H1 (cell line): Measurements from ENCODE around the gene NUP58. TPM values are rescaled to one million over a fixed set of nuclear protein-coding genes. Genes with fewer than 3 reads are reported as not detected.

Experiments used
- CTCF ChIA-PET: fragments of 300-600 bp; sonication (Branson Sonifier 250); formaldehyde crosslinking; loops from one replicate; lab custom pipeline; 2021; ENCODE audit not compliant: partially characterized antibody; lab: Charles Lee
- POLR2A ChIA-PET: fragments of 300-600 bp; sonication (Branson Sonifier 250); formaldehyde crosslinking; loops from one replicate; lab custom pipeline; 2021; ENCODE audit warnings: inconsistent platforms; ENCODE audit not compliant: partially characterized antibody; lab: Charles Lee
- DNase-seq, 2 experiments: peaks; one replicate each; pipeline versions ENCODE4 v3.0.0 to v3.0.0-alpha.2; 2010 to 2022; ENCODE audit warnings: low spot score in 2 of 2, low read depth in 1 of 2, mixed read lengths in 1 of 2
- FAIRE-seq: peaks from 2 replicates; lab custom pipeline; 2011; peaks lifted over from hg19 to GRCh38; lab: Jason Lieb, UNC
- H2AFZ ChIP-seq: 2 replicates; pipeline ENCODE4 v1.8.1; 2012; ENCODE audit warnings: low read length, inconsistent platforms
- H2AK5ac ChIP-seq: 2 replicates; pipeline ENCODE4 v1.6.1; 2013; ENCODE audit warnings: low read depth, low read length
- H2BK120ac ChIP-seq: replicated peaks from 2 replicates; pipeline ENCODE3; 2013; ENCODE audit warnings: low read depth, low read length, inconsistent platforms
- H2BK12ac ChIP-seq: 2 replicates; pipeline ENCODE4 v1.6.1; 2013; ENCODE audit warnings: low read depth, low read length
- H2BK15ac ChIP-seq: 2 replicates; pipeline ENCODE4 v1.6.1; 2013; ENCODE audit warnings: low read length
- H2BK20ac ChIP-seq: 2 replicates; pipeline ENCODE4 v1.6.1; 2013; ENCODE audit warnings: low read length
- H2BK5ac ChIP-seq: 2 replicates; pipeline ENCODE4 v1.6.1; 2013; ENCODE audit warnings: low read depth, low read length
- H3K14ac ChIP-seq: 2 replicates; pipeline ENCODE4 v1.6.1; 2013; ENCODE audit warnings: inconsistent platforms; ENCODE audit not compliant: insufficient read length
- H3K18ac ChIP-seq: 2 replicates; pipeline ENCODE4 v1.6.1; 2013; ENCODE audit warnings: low read length; ENCODE audit errors: extremely low read depth
- H3K23ac ChIP-seq: 2 replicates; pipeline ENCODE4 v1.6.1; 2013; ENCODE audit warnings: inconsistent platforms; ENCODE audit not compliant: insufficient read length
- H3K23me2 ChIP-seq: 2 replicates; pipeline ENCODE4 v1.6.1; 2013; ENCODE audit warnings: low read depth, low read length
- H3K27ac ChIP-seq: 2 replicates; pipeline ENCODE4 v1.6.1; 2011; ENCODE audit warnings: low read depth, low read length, inconsistent platforms
- H3K27me3 ChIP-seq, 4 experiments: replicated peaks in 1 of 4; 1 replicate in 1 of 4; 2 replicates in 3 of 4; pipeline versions ENCODE4 v1.6.1 to v1.8.1; 2011 to 2013; ENCODE audit warnings: low read length in 3 of 4, mild to moderate bottlenecking in 3 of 4, inconsistent platforms in 2 of 4, mixed read lengths in 2 of 4, moderate library complexity in 1 of 4; ENCODE audit not compliant: control insufficient read depth in 3 of 4, insufficient read depth in 3 of 4; ENCODE audit errors: extremely low read depth in 1 of 4
- H3K36me3 ChIP-seq, 4 experiments: 2 replicates each; pipeline versions ENCODE4 v1.6.1 to v1.8.1; 2011 to 2013; ENCODE audit warnings: mild to moderate bottlenecking in 4 of 4, low read length in 3 of 4, moderate library complexity in 2 of 4, control low read depth in 1 of 4, inconsistent platforms in 1 of 4; ENCODE audit not compliant: insufficient read depth in 4 of 4, control insufficient read depth in 2 of 4
- H3K4ac ChIP-seq: replicated peaks from 2 replicates; pipeline ENCODE3; 2013; ENCODE audit warnings: low read length, low read depth, mixed read lengths, inconsistent platforms; ENCODE audit not compliant: insufficient read length
- H3K4me1 ChIP-seq, 4 experiments: replicated peaks in 1 of 4; 1 replicate in 1 of 4; 2 replicates in 3 of 4; pipeline versions ENCODE4 v1.6.1 to v1.8.1; 2011 to 2013; ENCODE audit warnings: low read length in 3 of 4, inconsistent platforms in 2 of 4, mixed read lengths in 1 of 4; ENCODE audit not compliant: insufficient read depth in 4 of 4, control insufficient read depth in 3 of 4
- H3K4me2 ChIP-seq, 2 experiments: 2 replicates each; pipeline versions ENCODE4 v1.6.1 to v1.8.1; 2011 to 2013; ENCODE audit warnings: low read depth in 2 of 2, low read length in 2 of 2, control low read depth in 1 of 2, inconsistent platforms in 1 of 2, mild to moderate bottlenecking in 1 of 2; ENCODE audit not compliant: insufficient read depth in 1 of 2
- H3K4me3 ChIP-seq, 4 experiments: fragments of 200-600, 300-600 bp in 1 of 4; sonication (generic), shearing (Covaris generic), sonication (Bioruptor Twin) in 1 of 4; 2 replicates each; pipeline versions ENCODE4 v1.5.1 to v1.8.1; 2011 to 2016; ENCODE audit warnings: low read length in 4 of 4, low read depth in 3 of 4, control low read depth in 2 of 4, inconsistent platforms in 2 of 4, mild to moderate bottlenecking in 2 of 4, mixed read lengths in 1 of 4, moderate library complexity in 1 of 4; ENCODE audit not compliant: insufficient read depth in 2 of 4; ENCODE audit errors: extremely low read depth in 1 of 4
- H3K56ac ChIP-seq: replicated peaks from 2 replicates; pipeline ENCODE3; 2013; ENCODE audit warnings: low read depth, mild to moderate bottlenecking, mixed read lengths, low read length, inconsistent platforms; ENCODE audit not compliant: insufficient read length
- H3K79me1 ChIP-seq: 2 replicates; pipeline ENCODE4 v1.6.1; 2013; ENCODE audit warnings: low read depth, low read length, control low read depth
- H3K79me2 ChIP-seq, 2 experiments: 2 replicates each; pipeline versions ENCODE4 v1.6.1 to v1.8.1; 2012 to 2013; ENCODE audit warnings: low read length in 2 of 2, mild to moderate bottlenecking in 2 of 2, inconsistent platforms in 1 of 2; ENCODE audit not compliant: insufficient read depth in 2 of 2, control insufficient read depth in 1 of 2
- H3K9ac ChIP-seq, 4 experiments: replicated peaks in 1 of 4; 1 replicate in 1 of 4; 2 replicates in 3 of 4; pipeline versions ENCODE4 v1.6.1 to v1.8.1; 2011 to 2013; ENCODE audit warnings: low read depth in 3 of 4, low read length in 3 of 4, control low read depth in 2 of 4, mild to moderate bottlenecking in 2 of 4, moderate library complexity in 2 of 4, inconsistent platforms in 1 of 4; ENCODE audit errors: extremely low read depth in 1 of 4
- H3K9me3 ChIP-seq, 2 experiments: 2 replicates each; pipeline versions ENCODE4 v1.6.1 to v1.8.1; 2012 to 2013; ENCODE audit warnings: mild to moderate bottlenecking in 2 of 2, moderate library complexity in 2 of 2, control low read depth in 1 of 2, inconsistent platforms in 1 of 2, low read depth in 1 of 2, low read length in 1 of 2, mixed read lengths in 1 of 2; ENCODE audit not compliant: insufficient read depth in 2 of 2
- H4K20me1 ChIP-seq, 2 experiments: replicated peaks in 1 of 2; 2 replicates each; pipeline versions ENCODE3 to v1.8.1; 2011 to 2013; ENCODE audit warnings: inconsistent platforms in 2 of 2, low read length in 2 of 2, mild to moderate bottlenecking in 1 of 2; ENCODE audit not compliant: insufficient read depth in 2 of 2, control insufficient read depth in 1 of 2
- H4K5ac ChIP-seq: 2 replicates; pipeline ENCODE4 v1.6.1; 2013; ENCODE audit warnings: low read length, low read depth, mixed read lengths, inconsistent platforms; ENCODE audit not compliant: insufficient read length
- H4K8ac ChIP-seq: 2 replicates; pipeline ENCODE4 v1.8.0; 2013; ENCODE audit warnings: mild to moderate bottlenecking, moderate library complexity, low read length, inconsistent platforms; ENCODE audit not compliant: insufficient read depth; ENCODE audit errors: extremely low read depth
- H4K91ac ChIP-seq: replicated peaks from 2 replicates; pipeline ENCODE3; 2013; ENCODE audit warnings: low read length, mixed read lengths, inconsistent platforms; ENCODE audit not compliant: insufficient read length
- ATF3 ChIP-seq: IDR thresholded peaks from 2 replicates; pipeline ENCODE4 v1.6.1; 2011; ENCODE audit warnings: low read depth, mild to moderate bottlenecking, low read length; ENCODE audit not compliant: insufficient read depth
- BCL11A ChIP-seq, 2 experiments: IDR thresholded peaks; one replicate each; pipeline ENCODE4 v1.6.1; 2011; ENCODE audit warnings: low read depth in 2 of 2, low read length in 2 of 2, mild to moderate bottlenecking in 2 of 2
- BRCA1 ChIP-seq: IDR thresholded peaks from 2 replicates; pipeline ENCODE4 v1.6.1; 2012; ENCODE audit warnings: low read depth, low read length, improper control_type of control experiment
- CBX8 ChIP-seq: fragments of 300-800, 300-1000 bp; sonication (generic); IDR thresholded peaks from 2 replicates; pipeline ENCODE4 v1.7.1; 2016; ENCODE audit warnings: low read depth, low read length, borderline replicate concordance
- CEBPB ChIP-seq: IDR thresholded peaks from 2 replicates; pipeline ENCODE4 v1.6.1; 2012; ENCODE audit warnings: low read depth, low read length
- CHD2 ChIP-seq: IDR thresholded peaks from 2 replicates; pipeline ENCODE4 v1.6.1; 2012; ENCODE audit warnings: low read length, improper control_type of control experiment
- EGR1 ChIP-seq: IDR thresholded peaks from 2 replicates; pipeline ENCODE4 v1.6.1; 2011; ENCODE audit warnings: low read depth, low read length, borderline replicate concordance
- HDAC6 ChIP-seq: IDR thresholded peaks from one replicate; pipeline ENCODE4 v1.7.1; 2012; ENCODE audit warnings: low read depth, mild to moderate bottlenecking, inconsistent platforms, low read length, moderate library complexity
- SP1 ChIP-seq: IDR thresholded peaks from 2 replicates; pipeline ENCODE4 v1.6.1; 2011; ENCODE audit warnings: low read depth, low read length
- WGBS, 2 experiments: shearing (Covaris generic) in 1 of 2; methylation state at CpG; one replicate each; pipeline versions ENCODE4 v1.1.6 to v1.1.7; 2013 to 2015; ENCODE audit warnings: low lambda C conversion rate in 2 of 2, mixed read lengths in 2 of 2, inconsistent platforms in 1 of 2, low coverage in 1 of 2, missing lambda C conversion rate in 1 of 2; ENCODE audit not compliant: insufficient replicate concordance in 2 of 2, insufficient coverage in 1 of 2, insufficient read length in 1 of 2; ENCODE audit errors: extremely low coverage in 1 of 2, missing lambda C conversion rate in 1 of 2; 5-methylcytosine and 5-hydroxymethylcytosine counted together
- polyA plus RNA-seq, 7 experiments: library from polyadenylated mRNA; depleted of rRNA in 3 of 7; stranded (reverse) in 5 of 7; unstranded in 2 of 7; fragments of >200 nt in 5 of 7; fragments of 200-250 nt in 2 of 7; gene quantifications; 1 replicate in 5 of 7; 2 replicates in 1 of 7; 4 replicates in 1 of 7; pipeline versions ENCODE4 v1.2.1 to v1.2.3, GENCODE V29; 2011 to 2013; ENCODE audit warnings: missing spikeins in 2 of 7, mixed read lengths in 2 of 7
- total RNA-seq: library from RNA; stranded (reverse); fragmentation: NEBNext Ultra II Directional; extraction: Animal tissue kit (Norgen Biotek cat#: 25700); gene quantifications from 2 replicates; pipeline ENCODE4 v1.2.1, GENCODE V29; 2021

Gene NUP58
- total and polyA plus RNA-seq, 2 of the 8 experiments (the other 6 are each of a cell fraction or from before 2014, with no cell fraction given): 35.0 to 53.8 TPM

- Histone ChIP-seq H4K5ac (no peak overlapping the region), H3K23me2 (0 out of 2 replicates have a peak, but pooled peaks cover 2% of the 10 kb centered on the region), H3K79me2 (no peaks in the 10 kb centered on the region), H3K27ac (no peak overlapping the region), H3K27me3 (no peaks in the 10 kb centered on the region), H3K9me3 (no peaks in the 10 kb centered on the region), H2AFZ (no peak overlapping the region), H3K4me2 (no peak overlapping the region), H2BK5ac (no peak overlapping the region), H3K4me3 (no peak overlapping the region), H3K14ac (no peak overlapping the region), H2BK12ac (no peak overlapping the region), H4K8ac (no peak overlapping the region), H3K36me3 (no peaks in the 10 kb centered on the region; a peak in 1 of 8 replicates), H3K18ac (no peak overlapping the region), H4K20me1 (no peaks in the 10 kb centered on the region), H4K91ac (no peak overlapping the region), H3K9ac (no peak overlapping the region), H3K79me1 (no peaks in the 10 kb centered on the region), H3K4ac (no peak overlapping the region), H3K23ac (no peak overlapping the region), H2AK5ac (no peak overlapping the region), H2BK120ac (no peak overlapping the region), H3K4me1 (no peaks in the 10 kb centered on the region), H2BK15ac (no peak overlapping the region), H2BK20ac (no peak overlapping the region), H3K56ac (no peak overlapping the region)
- DNase-seq (no peak), FAIRE-seq (no peak)
- TF ChIP-seq SP1: no peak
- TF ChIP-seq CHD2: no peak
- no peak for TF ChIP-seq CBX8
- no peak for TF ChIP-seq BCL11A (IDR thresholded peaks at IDR 0.05; ENCODE audit: low read depth in 2 of 2, low read length in 2 of 2)
- no peak for TF ChIP-seq BRCA1
- TF ChIP-seq HDAC6: no peak
- no peak for TF ChIP-seq CEBPB
- TF ChIP-seq EGR1: no peak
- no peak for TF ChIP-seq ATF3
- ChIA-PET POLR2A (no interaction called here), CTCF (no interaction called here)
- WGBS, 2 experiments: 85% methylated on average over 4 of the region's 4 CpGs; no CpG with 5 or more reads in 1 of the 2 experiments
Observed at GRCh38 chr13:25252225-25252624, 49.2 kb upstream of the NUP58 start.
